Cerebellar nuclear complex (tissue), 1 donor: Measurements from ENCODE around the gene ZBTB20.
A peak's percentile ranks its signal among the peaks of the same experiment; 100 is the strongest.

ENCODE experiments used
- DNase-seq, 2 experiments: peaks; one replicate each; lab custom pipeline; 2025; lab: John Stamatoyannopoulos, UW

ZBTB20 gene

DNA sequence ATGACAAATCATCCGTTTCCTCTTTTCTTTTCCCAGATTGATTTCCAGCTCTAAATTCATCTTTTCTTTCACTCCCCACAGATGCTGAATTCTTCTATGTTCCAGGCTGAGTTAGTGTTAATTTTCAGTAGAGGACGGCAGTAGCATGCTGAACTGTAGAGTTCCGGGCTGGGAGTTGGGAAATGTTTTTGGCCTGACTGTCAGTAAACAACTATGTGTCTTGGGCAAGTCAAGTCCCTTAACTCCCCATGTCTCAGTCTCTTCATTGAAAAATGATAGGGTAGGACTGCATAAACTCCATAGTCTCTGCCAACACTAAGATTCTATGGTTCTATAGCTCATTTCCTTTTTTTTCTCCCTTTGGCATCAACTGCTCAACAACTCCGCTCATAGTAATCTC is 519.3 kb downstream of the ZBTB20 start:
- no peak for DNase-seq

- DNase-seq: no peak
Measured at GRCh38 chr3:114626751-114627150, 520.3 kb downstream of the ZBTB20 start.

DNA sequence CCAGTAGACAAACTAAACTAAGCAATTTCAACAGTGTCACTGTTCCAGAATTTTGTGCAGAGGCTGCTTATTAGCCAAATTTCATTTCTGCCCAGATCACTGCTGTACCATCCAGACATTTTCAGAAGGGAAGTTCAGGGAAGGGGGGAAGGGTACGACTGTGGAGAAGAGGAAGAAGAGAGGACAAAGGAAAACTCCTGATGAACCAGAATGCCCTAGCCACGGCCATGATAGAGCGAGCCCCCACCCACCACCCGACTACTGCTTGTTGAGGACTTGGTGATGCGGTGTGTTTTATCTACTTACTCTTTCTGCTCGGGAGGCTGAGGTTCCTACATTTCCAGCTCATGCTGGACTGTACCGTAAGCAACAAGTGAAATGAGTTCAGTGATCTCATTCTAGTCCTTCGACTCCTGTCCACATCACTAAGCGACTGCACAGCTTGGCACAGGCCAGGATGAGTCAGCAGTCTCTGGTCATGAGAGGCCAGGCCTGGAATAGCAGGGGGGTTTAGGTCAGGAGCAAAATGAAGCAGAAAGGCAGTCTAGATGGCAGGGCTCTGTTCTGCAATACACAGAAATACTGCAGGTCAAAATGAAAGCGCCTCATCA is 522.4 kb downstream of the ZBTB20 start:
- DNase-seq: peak in 1 of 2 experiments; percentile 55

- no peak for DNase-seq
Measured at GRCh38 chr3:114624047-114624445, 523.0 kb downstream of the ZBTB20 start.

GRCh38 chr3:114623420-114624046 is 523.6 kb downstream of the ZBTB20 start:
- DNase-seq: no peak

DNA sequence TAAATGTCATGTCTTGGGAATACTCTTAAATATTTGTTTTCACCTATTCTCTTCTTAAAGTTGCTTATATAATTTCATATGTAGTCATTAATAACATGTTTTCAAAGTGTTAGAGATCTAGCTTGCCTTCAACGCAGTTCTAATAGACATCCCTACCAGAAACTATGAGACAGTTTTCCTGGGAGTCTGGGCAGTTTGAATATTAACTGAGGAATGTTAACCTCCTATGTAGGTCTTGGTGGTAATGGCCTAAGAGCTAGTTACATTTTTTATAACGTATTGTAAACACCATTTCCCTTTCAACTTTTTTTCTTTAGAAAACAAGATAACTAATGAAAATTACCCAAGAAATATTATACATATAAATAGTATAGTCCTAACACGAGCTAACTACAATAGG is 525.1 kb downstream of the ZBTB20 start:
- no peak for DNase-seq

DNA sequence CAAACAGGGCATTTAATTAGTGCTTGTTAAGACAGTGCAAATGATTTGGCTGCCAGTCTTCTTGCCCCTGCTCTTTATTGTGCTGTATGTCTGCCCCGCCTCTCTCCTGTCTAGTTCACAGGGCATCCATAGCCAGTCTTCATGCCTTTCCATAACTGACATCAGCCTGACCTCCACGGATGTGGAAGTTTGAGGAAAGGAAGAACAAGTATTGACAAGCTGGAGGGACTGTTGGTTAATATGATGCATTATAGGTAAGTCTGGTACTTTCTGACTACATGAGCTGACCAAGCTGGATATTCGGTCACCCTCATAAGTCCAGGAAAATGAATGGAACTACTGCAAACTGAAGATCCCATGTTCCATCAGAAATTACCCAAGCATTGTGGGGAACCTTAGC is 527.3 kb downstream of the ZBTB20 start:
- no peak for DNase-seq

- DNase-seq: no peak
Measured at GRCh38 chr3:114615523-114616085, 531.5 kb downstream of the ZBTB20 start.

DNA sequence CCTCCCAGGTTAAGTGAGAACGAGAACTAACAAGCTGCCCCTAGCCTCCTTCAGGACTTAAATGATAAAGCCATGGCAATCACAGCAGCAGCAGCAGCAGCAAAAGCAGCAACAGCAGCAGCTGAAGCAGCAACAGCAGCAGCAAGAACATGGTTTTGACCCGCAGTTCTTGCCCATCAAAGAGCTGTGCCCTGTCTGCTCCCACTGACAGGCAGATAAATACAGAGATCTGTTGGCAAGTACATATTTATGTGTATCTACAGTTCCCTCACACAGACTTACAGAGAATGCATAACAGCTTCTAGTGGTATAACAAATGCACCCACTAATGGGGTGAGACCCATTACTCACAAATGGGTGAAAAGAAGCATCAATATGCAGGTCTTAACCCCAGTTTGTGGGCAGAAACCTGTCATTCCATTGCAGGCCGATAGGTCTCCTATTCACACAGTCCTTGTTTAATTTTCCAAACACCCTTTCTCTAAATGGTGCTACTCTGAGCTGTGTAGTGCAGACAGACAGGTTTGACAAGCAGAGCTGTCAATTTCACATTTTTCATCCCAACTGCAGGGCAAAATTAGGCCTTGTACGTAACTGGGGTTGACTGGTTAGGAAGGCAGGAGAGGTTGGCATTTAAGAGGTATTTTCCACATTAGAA is 537.0 kb downstream of the ZBTB20 start:
- no peak for DNase-seq

- no peak for DNase-seq
Measured at GRCh38 chr3:114608293-114608692, 538.8 kb downstream of the ZBTB20 start.

- DNase-seq: no peak
Measured at GRCh38 chr3:114606336-114606735, 540.8 kb downstream of the ZBTB20 start.

DNA sequence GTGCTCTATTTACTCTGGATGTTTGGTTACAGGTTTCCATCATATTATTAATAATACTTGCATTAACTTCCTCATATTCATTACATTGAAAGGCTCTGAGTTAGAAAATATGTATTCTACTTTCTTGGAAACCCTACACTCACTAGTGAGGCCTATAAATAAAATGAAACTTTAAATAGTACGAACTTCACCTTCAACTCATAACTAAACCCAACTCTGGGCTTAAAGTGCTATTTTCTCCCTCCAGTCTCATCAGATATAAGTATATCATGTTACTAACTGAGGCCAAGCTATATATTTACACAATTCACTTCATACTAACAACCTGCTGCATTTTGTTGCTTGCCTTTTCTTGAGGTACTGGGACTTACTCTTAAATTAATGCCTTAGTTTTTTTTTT is 546.5 kb downstream of the ZBTB20 start:
- no peak for DNase-seq

DNA sequence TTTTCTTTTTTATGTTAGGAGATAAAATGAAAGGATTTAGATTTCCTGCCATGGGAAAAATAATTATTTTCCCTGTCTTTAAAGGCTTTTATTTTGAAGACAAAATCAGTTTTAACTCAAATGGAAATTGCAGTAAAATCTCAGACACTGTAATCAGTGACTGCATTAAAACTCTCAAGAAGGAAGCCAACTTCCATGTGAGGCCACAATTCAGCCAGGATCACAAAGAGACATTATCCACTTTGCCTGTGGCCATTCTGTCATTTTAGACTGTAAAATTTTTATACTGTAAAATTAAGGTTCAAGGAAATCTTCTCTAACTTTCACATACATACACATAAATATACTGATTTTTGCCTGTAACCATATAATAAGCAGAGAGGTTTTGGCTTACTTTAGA is 549.2 kb downstream of the ZBTB20 start:
- DNase-seq: no peak

GRCh38 chr3:114597012-114597411 is 550.1 kb downstream of the ZBTB20 start:
- DNase-seq: no peak

- DNase-seq: no peak
Measured at GRCh38 chr3:114596147-114596546, 550.9 kb downstream of the ZBTB20 start.

DNA sequence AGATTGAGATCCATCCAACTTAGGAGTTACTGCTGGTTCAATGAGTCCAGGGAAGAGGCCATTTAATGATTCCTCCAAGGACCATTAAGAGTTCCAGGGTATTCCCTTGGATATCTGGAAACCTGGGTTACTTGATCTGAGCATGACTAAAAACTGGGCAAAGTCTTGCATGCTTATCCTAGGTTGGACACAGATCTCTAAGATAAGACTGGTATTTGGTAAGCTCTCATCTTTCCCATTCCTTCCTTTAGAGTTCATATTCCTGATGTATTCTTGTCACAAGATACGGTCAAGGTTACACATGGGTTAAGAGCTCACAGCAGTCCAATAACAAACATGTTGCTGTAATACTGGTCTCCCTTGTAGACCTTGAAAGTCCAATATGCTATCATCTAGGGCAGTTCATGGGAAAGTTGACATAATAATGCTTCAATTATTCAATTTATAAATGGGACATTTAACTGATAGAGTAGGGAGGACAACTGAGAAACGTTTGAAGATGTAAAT is 551.5 kb downstream of the ZBTB20 start:
- DNase-seq: no peak

DNA sequence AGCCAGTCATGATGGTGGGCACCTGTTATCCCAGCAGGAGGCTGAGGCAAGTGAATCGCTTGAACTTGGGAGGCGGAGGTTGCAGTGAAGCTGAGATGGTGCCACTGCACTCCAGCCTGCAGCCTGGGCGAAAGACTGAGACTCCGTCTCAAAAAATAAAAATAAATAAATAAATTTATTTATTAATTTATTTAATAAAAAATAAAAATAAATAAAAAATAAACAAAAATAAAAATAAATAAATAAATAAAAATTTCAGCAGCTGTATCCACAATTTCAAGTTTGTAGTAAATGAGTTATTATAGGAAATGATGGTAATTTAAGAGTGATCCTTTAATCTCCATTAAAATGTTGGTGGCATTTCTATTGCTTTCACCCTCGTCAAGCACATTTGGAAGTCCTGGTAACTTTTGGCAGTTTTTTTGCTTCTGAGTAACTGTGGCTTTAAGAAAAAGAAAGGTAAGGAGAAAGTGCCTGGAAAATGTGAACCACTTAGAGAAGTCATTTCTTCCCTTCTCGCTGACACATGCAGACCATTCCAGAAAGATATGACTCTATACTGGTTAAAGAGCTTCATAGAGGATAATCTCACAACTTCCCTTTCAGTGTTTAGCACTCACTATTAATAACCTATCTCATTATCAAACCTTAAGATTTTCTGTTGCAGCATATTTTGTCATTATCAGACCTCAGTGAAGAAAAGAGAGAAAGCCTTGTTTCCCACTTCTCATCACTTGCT is 556.6 kb downstream of the ZBTB20 start:
- DNase-seq: no peak

DNA sequence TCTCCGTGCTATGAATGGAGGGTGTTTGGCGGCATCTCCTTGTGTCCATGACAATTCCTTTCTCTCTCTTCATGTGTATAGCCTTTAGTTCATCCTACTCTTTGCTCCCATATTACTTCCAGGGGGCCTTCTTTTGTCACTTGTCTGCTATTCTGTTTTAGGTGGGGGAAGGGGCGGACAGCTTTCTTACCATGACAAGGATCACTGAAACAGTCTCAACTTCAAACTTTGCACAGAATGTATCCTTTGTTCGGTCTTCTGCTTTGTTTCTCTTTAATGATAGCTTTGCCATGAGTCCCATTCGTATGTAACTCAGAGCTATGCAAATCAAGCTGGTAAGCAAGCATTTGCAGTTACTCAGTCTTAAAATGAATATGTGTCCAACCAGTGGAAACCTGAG is 559.1 kb downstream of the ZBTB20 start:
- no peak for DNase-seq

DNA sequence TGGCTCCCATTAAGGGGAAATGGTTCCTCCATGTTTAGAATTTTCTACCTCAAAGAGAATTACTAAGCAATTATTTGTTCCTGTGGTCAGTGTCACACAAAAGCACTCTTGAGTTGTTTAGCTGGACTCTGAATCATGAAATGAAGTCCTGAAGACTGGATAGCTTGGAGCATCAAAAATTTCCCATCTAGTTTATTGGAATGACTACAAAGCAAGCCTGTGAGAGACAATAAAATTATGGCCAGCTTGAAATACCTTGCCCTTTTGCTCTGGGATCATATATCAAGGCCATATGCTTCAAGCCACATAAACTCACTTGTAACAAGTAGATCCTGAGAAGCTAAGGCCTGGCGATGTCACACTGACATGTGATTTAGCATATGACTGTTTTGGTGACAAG is 561.0 kb downstream of the ZBTB20 start:
- DNase-seq: no peak

GRCh38 chr3:114585687-114586086 is 561.4 kb downstream of the ZBTB20 start:
- no peak for DNase-seq

GRCh38 chr3:114584734-114585371 is 562.2 kb downstream of the ZBTB20 start:
- DNase-seq: no peak

GRCh38 chr3:114582929-114583328 is 564.2 kb downstream of the ZBTB20 start:
- no peak for DNase-seq
